Prostate gland (tissue), 1 donor: Measurements from ENCODE around the gene RNF144B.

Source experiments
- POLR2A ChIP-seq: fragments of 450-650 bp; IDR thresholded peaks from one replicate; pipeline ENCODE4 v1.6.1; 2016; ENCODE audit warnings: antibody characterized with exemption, mild to moderate bottlenecking
- POLR2AphosphoS5 ChIP-seq: sonication (generic); formaldehyde crosslinking; IDR thresholded peaks from one replicate; pipeline ENCODE4 v1.6.1; 2017; ENCODE audit warnings: antibody characterized with exemption

GRCh38 chr6:18431581-18431980, 44.4 kb downstream of the RNF144B start:
- TF ChIP-seq POLR2A (no peak), POLR2AphosphoS5 (no peak)
